RCC 7860 (cell line): ENCODE data around the gene SLC7A1.
"Not testable (repeated sequence)": the region's sequence is repeated elsewhere in the genome, so short reads cannot be mapped to it uniquely, and the experiment has no call there.

Experiments used
- DNase-seq: peaks from one replicate; pipeline ENCODE4 v3.0.0-alpha.2; 2015; ENCODE audit warnings: low spot score
- FAIRE-seq: peaks from 2 replicates; lab custom pipeline; 2012; peaks lifted over from hg19 to GRCh38; lab: Jason Lieb, UNC

The SLC7A1 gene

DNA sequence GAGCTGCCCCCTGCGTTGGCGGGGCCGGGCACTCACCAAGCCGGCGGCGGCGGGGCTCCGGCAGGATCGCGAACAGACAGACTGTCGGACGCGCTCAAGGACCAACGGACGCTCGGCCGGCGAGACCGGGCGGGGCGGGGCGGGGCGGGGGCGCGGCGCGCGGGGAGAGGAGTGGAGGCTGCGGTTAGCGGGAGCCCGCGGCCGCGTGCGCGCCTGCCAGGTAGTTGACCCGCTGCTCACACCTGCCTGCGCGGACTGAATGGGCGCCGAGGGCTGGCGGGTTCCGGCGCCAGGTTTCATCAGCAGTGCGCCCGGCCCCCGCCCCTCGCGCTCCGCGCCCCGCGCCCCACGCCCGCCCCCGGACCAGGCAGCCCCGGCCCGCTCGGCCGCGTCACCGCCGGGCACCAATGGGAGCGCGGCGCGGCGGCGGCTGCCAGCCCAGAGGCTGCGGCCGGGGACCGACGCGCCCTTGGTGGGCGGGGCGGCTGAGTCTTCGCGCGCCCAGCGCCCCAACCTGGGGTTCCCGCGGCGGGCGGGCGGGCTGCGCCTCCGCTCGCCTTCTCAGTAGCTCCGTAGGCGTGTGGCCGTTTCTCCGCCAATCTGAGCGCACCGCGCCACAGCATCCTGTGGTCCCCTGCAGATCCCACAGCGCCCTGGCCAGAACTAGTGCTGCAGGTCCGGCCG, at the start of gene SLC7A1:
Gene SLC7A1, minus strand, starts transcription at position 309 of the 684 bp plus-strand sequence. CDS start 59,500 bp downstream, outside the sequence.
- FAIRE-seq (no peak), DNase-seq (peak; percentile 66)

DNA sequence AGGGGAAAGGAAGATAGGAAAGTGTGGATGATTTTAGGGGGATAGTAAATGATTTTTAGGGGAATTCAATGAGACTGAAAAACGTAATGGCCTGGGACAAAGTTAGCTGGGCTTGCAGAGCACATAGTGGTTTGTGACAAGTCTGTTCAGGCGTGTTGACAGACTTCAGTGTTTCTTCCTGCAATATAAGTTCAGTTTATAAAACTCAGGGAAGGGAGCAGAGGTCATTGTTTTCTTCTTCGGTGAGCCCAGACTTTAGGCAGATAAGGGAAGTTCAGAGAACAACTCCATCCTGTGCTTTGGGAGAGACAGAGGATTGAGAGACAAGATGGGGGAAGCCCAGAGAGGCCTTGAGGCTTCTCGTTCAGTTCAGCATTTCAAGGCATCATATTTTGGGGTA, 45.2 kb upstream of the SLC7A1 start:
- no peak for FAIRE-seq
- DNase-seq: no peak

DNA sequence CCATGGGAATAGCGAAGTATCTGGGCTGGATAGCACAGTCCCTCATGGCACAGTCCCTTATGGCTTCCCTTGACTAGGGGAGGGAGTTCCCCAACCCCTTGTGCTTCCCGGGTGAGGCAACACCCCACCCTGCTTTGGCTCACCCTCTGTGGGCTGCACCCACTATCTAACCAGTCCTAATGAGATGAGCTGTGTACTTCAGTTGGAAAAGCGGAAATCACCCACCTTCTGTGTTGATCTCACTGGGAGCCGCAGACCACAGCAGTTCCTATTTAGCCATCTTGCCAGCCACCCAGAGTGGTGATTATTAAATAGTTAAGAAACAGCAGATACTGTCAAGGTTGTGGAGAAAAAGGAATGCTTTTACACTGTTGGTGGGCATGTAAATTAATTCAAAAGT, 41.3 kb upstream of the SLC7A1 start:
- FAIRE-seq, DNase-seq: not testable (repeated sequence)

DNA sequence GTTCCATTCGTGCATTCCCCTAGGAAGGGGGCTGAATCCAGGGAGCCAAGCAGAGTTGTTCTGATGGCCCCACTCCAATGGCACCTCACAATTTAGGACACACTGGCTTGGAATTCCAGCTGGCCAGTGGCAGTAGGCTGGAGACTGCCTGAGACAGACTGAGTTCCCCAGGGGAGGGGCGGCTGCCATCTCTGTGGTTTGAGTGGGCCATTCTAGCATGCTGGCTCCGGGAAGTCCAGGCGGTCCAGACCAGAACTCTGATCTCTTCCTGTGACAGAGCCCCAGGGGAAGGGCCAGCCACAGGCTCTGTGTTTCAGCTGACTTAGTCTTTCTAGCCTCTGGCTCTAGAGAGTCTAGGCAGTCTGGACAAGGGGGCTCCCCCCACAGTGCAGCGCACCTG, 29.5 kb upstream of the SLC7A1 start:
- DNase-seq (no peak), FAIRE-seq (no peak)

DNA sequence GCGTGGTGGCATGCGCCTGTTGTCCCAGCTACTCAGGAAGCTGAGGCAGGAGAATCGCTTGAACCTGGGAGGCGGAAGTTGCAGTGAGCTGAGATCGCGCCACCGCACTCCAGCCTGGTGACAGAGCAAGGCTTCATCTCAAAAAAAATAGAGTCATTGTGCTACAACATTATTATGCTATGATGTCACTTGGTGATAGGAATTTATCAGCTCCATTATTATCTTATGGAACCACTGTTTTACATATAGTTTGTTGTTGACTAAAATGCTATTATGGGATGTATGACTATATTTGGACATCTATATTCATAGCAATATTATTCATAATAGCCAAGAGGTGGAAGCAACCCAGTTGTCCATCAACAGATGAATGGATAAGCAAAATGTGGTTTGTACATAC, 26.4 kb upstream of the SLC7A1 start:
- FAIRE-seq: no peak

DNA sequence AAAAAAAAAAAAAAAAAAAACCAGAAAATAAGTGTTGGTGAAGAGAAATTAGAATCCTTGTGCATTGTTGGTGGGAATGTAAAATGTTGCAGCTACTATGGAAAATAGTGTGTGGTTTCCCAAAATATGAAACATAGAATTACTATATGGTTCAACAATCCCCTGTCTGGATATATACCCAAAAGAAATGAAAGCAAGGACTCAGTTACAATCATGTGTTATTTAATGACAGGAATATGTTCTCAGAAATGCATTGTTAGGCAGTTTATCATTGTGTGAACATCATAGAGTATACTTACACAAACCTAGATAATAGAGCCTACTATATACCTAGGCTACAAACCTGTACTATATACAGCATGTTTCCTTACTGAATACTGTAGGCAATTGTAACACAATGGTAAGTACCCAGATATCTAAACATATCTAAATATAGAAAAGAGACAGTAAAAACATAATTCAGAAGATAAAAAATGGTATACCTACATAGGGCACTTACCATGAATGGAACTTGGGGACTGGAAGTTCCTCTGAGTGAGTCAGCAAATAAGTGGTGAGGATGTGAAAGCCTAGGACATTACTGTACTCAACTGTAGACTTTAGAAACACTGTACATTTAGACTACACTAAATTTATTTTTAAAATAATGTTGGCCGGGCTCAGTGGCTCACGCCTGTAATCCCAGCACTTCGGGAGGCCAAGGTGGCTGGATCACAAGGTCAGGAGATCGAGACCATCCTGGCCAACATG, 25.7 kb upstream of the SLC7A1 start:
- FAIRE-seq: no peak

More for the DNA sequence above, 26.4 kb upstream of the SLC7A1 start:
- no peak for DNase-seq

DNA sequence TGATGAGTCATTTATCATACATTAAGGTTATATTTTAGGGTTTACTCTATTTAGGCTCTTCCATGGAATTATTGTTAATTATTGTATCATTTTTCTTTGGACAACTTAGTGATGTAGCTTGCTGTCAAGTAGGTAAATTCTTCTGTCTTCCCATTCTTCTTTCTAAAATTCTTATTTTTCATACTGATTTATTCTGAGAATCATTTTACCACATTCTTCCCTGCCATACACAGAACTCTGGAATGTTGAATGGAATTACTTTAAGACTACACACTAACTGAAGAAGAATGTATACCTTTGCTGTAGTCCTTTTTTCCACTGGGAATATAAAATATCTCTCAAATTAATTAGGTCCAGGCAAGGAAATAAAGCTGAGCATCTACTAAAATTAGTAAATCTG, 24.5 kb upstream of the SLC7A1 start:
- FAIRE-seq: no peak
- DNase-seq: peak; percentile 9

More for the DNA sequence above, 25.7 kb upstream of the SLC7A1 start:
- peak; percentile 50 for DNase-seq

DNA sequence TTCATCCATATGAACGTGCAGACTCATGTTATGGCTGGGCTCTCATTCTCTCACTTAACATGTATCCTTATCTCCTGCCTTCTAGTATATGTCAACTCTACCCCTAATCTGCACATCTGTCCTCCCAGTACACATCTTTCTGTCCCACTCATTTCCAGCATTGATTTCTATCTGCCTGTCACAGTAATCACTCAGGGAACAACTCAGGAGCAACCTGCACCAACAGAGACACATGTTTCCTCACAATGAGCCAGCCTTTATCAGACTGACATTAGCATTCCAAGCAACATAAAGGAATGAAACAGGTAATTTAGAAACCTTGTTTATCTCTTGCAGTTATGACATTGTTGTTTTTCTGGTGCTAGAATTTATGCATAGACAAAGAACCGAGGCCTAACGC, 17.6 kb upstream of the SLC7A1 start:
- FAIRE-seq: no peak
- DNase-seq: no peak

DNA sequence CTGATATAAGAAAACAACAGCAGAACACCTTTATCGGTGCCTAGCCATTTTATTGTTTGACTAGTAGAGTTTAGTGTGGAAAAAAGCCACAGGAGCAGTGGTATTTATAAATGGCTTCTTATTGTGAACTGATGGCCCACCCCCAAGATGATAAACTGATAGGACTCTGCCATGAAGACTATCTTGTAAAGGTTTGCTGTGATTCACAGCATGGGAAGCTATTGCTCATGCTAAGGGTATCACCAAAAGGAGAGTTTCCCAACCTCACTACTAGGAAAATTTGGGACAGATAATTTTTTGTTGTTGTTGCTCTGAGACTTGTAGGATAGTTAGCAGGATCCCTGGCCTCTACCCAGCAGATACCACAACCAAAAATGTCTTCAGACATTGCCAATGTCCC, 12.0 kb upstream of the SLC7A1 start:
- no peak for DNase-seq
- FAIRE-seq: no peak

DNA sequence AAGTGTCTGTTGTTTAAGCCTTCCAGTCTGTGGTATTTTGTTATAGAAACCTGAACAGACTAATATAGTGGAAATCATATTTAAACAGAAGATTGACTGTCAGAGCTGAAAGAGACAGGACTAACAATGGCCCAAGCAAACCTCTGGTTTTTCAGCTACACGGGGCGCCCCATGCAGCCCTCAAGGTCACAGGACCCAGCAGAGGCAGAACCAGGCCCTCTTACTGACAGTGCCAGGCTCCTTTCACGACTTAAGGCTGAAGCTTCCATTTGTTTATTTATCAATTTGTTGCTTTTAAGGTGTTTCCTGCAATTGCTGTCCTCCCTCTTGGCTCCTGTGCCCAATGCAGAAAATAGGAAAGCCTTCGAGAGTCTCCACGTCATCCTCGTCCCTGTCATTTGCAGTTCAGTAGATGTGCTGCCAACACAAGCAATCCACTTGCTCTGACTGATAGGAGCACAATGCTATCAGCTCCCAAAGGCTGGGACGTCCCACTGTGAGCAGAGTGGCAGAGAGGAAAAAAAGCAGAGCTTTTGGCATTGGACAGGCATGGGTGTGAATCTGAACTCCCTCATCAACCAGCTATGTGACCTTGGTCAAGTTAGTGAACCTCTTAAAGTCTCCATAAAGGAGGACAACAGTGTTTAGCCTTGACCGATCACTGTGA, 10.5 kb upstream of the SLC7A1 start:
- no peak for FAIRE-seq
- no peak for DNase-seq

DNA sequence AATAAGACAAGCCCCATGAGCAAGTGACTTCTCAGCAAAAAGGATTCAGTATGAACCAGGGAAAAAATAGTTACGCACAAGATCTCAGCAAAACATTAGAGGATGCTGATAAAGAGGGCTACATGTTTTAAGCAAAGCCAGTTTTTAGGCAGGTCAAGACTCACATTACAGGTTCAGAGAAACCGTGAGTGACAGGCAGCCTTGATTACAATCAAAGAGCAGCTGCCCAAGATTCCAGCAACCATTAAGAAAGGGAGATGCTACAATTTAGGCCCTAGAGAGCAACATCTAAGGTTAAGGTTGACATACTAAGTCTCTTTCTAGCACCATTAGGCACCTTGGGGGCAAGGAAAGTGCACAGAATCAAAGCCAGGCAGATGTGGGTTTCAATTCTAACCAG, 2.8 kb upstream of the SLC7A1 start:
- no peak for FAIRE-seq

DNA sequence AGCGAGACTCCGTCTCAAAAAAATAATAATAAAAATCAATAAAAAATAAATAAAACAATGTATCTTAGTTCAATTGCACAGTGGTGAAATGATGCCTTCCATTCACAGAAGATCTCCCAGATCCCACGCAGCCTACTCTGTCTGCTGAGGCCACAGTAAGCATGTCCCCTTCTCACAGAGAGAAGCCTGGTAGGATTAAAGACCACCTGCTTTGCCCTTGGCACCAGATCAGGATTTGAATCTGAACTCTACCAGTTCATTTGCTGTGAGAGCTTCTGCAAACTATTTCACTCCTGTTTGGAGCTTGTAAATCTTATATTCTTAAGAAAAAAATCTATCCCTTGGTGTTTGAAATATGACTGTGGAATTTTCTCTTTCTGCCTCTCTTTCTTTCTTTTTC, 2.2 kb upstream of the SLC7A1 start:
- FAIRE-seq (no peak), DNase-seq (no peak)

More for the DNA sequence above, 2.8 kb upstream of the SLC7A1 start:
- DNase-seq: no peak

DNA sequence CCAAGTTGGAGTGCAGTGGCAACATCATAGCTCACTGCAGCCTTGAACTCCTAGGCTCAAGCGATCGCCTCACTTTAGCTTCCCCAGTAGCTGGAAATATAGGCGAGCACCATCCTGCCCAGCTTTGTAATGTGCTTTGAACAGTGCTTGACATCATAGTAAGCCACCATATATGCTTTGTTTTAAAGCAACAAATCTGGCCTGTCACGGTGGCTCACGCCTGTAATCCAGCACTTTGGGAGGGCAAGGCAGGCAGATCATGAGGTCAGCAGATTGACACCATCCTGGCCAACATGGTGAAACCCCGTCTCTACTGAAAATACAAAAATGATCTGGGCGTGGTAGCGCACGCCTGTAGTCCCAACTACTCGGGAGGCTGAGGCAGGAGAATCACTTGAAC, 1.8 kb upstream of the SLC7A1 start:
- DNase-seq (no peak), FAIRE-seq (no peak)

DNA sequence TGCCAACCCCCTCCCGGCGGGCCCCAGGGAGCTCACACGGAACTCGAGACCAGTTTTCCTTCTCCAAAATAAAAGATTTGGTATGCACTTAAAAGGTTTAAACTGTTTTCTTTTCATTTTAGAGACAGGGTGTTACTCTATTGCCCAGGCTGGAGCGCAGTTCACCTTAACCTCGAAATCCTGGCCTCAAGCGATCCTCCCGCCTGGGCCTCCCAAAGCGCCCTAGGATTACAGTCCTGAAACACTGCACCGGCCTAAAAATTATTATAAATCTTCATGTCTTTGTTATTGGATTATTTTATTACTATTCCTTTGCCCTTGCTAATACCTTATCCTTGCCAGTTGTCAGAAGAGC, 553 bp upstream of the SLC7A1 start:
- no peak for FAIRE-seq
- no peak for DNase-seq

DNA sequence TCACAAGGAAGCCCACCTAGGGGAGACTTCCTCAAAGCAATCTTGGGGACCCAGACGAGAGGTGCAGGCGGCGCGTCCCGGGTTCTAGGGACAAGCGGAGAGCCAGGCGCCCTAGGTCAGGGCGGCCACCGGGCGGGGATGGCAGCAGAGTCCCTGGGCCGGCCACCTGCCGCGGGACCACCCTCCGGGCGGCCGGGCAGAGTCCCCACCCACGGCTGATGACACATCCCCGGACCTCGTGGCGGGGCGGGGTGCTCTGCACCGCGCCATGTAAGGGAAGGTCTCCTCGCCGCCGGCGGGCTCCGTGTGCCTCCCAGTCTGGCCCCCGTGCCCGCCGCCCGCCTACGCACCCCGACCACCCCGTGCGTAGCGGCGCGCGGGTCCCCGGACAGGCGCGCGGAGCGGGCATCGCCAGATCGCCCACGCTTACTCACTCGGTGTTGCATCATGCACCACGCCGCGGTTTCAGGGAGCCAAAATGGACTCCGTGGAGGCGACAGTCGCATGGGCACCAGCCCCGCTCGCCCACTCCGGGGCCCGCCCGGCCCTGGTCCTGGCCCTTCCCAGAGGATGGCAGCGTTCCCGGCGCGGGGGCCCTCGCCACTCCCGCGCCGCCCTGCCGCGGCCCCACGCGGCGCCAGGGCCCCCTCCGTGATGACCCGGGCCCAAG, 643 bp downstream of the SLC7A1 start:
- FAIRE-seq: no peak
- DNase-seq: peak; percentile 22

DNA sequence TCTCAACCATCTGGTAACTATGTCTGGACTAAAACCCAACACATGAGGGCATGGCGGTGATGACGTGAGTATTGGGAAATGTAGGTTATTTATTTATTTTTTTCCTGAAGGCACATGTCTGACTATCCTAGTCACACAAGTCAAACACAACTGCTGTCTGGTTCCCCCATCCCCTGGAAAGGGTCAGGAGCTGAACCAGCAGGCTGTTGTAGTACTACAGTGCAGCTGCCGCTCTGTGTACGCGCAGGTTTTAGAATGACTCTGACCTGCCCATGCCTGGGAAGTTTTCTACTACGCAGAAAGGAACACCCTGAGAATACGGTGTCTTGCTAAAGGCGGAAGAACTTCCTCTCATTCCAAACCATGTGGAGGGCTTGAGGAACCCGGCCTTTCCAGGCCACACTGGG, 1.2 kb downstream of the SLC7A1 start:
- FAIRE-seq: no peak
- DNase-seq: peak; percentile 73

DNA sequence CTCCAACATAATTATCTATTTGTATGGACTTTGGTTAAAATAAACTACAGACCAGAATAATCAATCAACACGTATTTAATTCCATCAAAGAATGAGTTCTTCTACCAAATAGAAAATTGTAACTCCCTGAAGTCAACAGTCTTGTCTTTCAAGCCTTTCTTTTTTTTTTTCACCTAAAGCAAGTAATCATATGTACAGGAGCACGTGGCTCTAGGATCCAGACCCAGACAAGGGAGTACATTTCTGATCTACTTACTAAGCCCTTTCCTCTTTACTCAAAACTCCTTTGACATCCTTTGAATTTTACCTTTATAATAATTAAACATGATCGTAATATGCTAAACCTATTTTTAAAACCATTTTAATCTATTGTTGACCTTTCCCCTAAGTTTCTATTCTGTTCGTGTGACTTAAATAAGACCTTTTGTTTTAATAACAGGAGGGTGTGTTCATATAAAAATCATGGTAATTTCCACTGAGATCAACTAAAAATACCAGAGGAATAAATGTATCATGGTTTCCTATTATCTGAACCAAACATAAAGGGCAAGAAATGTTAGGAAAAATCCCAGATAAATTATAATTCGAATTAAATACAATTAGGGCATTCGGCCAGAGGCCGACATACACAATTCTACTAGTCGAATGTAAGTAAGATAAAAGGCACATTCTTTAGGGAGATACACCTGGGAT, 1.7 kb downstream of the SLC7A1 start:
- FAIRE-seq: no peak
- no peak for DNase-seq

DNA sequence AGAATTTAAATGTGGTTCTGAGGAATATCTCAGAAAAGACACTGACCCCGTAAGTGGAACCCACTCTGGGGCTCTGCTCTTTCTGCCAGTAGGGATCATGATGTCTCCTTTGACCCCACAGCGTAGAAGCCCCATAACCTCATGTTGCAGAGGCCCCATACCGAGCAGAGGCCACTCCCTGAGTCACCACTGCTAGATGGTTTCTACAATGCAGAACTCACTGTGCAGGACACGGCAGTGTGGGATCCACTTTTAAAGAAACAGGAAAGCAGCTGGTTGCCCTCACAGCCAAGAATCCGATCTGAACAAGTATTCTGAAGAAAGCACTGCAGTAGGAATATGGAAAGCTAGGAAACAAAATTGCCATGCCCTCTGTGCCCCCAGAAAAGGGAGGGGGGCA, 4.2 kb downstream of the SLC7A1 start:
- no peak for FAIRE-seq
- DNase-seq: peak; percentile 10

DNA sequence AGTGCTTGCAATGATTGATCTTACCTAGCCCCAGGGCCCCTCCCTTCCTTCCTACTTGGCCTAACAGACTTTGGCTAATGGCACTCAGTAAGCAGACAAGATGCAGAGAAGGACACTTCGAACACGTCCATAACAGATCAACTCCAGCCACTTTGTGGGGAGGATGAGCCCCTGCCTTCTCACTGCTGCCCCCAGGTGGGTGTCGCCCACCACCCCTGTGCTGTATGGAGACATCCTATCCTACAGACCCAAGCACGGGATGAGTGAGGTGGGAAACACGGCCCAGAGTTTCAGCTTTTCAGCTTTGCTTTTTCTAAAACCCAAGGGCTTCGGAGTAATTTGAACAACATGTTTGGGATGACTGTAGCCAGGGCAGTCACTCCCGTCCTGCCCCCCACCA, 5.5 kb downstream of the SLC7A1 start:
- no peak for FAIRE-seq

DNA sequence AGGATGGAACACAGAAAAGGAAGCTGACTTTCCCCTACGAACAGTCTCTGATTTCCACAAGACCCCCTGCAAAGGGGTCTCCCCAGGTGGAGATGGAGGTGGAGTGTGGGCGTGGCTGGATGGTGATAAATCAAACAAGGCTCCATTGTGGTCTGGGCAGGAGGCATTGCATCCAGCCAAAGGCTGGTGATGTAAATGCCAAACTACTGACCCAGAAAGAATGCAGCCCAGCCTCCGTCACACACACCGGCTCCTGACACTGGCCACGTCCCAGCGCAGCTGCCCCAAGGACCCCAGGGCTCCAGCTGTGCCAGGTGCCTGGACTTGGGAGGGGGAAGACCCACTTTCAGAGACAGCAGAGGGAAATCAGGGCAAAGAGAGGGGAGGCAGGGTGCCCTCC, 6.3 kb downstream of the SLC7A1 start:
- DNase-seq: peak; percentile 69
- FAIRE-seq: peak; percentile 68

More for the DNA sequence above, 5.5 kb downstream of the SLC7A1 start:
- DNase-seq: no peak

DNA sequence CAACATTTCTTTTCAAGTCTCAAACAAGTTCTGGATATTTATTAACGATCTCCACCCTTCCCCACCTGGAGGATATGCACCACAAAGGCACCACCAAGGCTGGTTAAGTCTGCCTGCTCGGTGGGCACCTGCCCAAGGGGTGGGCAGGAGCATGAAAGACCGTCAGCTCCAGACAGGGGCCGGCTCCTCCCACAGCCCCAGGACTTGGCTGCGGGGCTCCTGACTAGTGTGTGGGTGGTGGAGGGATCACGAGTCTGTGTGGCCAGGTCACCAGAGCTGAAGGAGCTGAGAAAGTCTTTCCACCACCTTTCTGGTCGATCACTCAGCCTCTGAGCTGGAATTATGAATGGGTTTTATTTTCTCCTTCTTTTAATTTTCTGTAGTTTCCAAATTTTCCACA, 7.8 kb downstream of the SLC7A1 start:
- DNase-seq (peak; percentile 13), FAIRE-seq (peak; percentile 36)
